GM12878 (cell line): ENCODE data around the gene RAF1. TPM values are rescaled to one million over a fixed set of nuclear protein-coding genes. Genes with fewer than 3 reads are reported as not detected.

Experiments
- ATAC-seq: fragments of 200-7000 bp; cut with Tn5 transposase; 3 replicates; pipeline ENCODE4 v1.9.1; 2020; ENCODE audit warnings: mild to moderate bottlenecking, moderate library complexity
- BruUV-seq: library from RNA; stranded (reverse); fragments of 400-500 nt; replicated peaks from 2 replicates; lab custom pipeline; 2021; lab: Mats Ljungman, UMichigan
- CTCF ChIA-PET: fragments of 300-600 bp; sonication (Branson Sonifier 250); formaldehyde crosslinking; extraction: SDS; loops from one replicate; lab custom pipeline; 2021; ENCODE audit warnings: inconsistent platforms; lab: Yijun Ruan, JAX
- POLR2A ChIA-PET: fragments of 350-600 bp; formaldehyde crosslinking; extraction: SDS; loops from one replicate; lab custom pipeline; 2021; ENCODE audit warnings: inconsistent platforms; lab: Charles Lee
- RAD21 ChIA-PET: fragments of 300-600 bp; sonication (Branson Sonifier 250); formaldehyde crosslinking; loops from one replicate; lab custom pipeline; 2023; ENCODE audit warnings: antibody characterized with exemption; ENCODE audit not compliant: unreplicated experiment; lab: Charles Lee
- SMC1A ChIA-PET: fragments of 300-600 bp; sonication (Branson Sonifier 250); formaldehyde crosslinking; loops from one replicate; lab custom pipeline; 2023; ENCODE audit not compliant: unreplicated experiment, uncharacterized antibody; lab: Charles Lee
- DNase-seq: peaks from one replicate; pipeline ENCODE4 v3.0.0-alpha.2; 2011; ENCODE audit warnings: low read depth, low spot score
- FAIRE-seq: peaks from 3 replicates; lab custom pipeline; 2011; peaks lifted over from hg19 to GRCh38; lab: Jason Lieb, UNC
- H2AFZ ChIP-seq: 2 replicates; pipeline ENCODE4 v1.6.0; 2011; ENCODE audit warnings: low read depth, low read length, control low read depth; ENCODE audit not compliant: control insufficient read depth
- H3K27ac ChIP-seq: 2 replicates; pipeline ENCODE4 v1.5.1; 2011; ENCODE audit warnings: control low read depth; ENCODE audit not compliant: control insufficient read depth, insufficient read depth
- H3K27me3 ChIP-seq, 2 experiments: replicated peaks in 1 of 2; 2 replicates each; pipeline versions ENCODE4 v1.6.0 to v1.6.1; 2011; ENCODE audit warnings: low read length in 1 of 2; ENCODE audit not compliant: control insufficient read depth in 2 of 2, insufficient read depth in 2 of 2
- H3K36me3 ChIP-seq, 2 experiments: 2 replicates each; pipeline ENCODE4 v1.5.1; 2011; ENCODE audit warnings: low read length in 1 of 2; ENCODE audit not compliant: control insufficient read depth in 2 of 2, insufficient read depth in 2 of 2
- H3K4me1 ChIP-seq: 2 replicates; pipeline ENCODE4 v1.6.1; 2011; ENCODE audit warnings: mild to moderate bottlenecking, low read length, moderate library complexity, mixed read lengths; ENCODE audit not compliant: control insufficient read depth, insufficient read depth
- H3K4me2 ChIP-seq: 2 replicates; pipeline ENCODE4 v1.6.0; 2011; ENCODE audit warnings: control low read depth; ENCODE audit not compliant: control insufficient read depth, insufficient read depth
- H3K4me3 ChIP-seq: fragments of 200-600 bp; sonication (generic); 2 replicates; pipeline ENCODE4 v1.5.1; 2016
- H3K79me2 ChIP-seq: 2 replicates; pipeline ENCODE4 v1.6.0; 2011; ENCODE audit warnings: low read length; ENCODE audit not compliant: control insufficient read depth, insufficient read depth
- H3K9ac ChIP-seq: 2 replicates; pipeline ENCODE4 v1.8.0; 2011; ENCODE audit warnings: low read length, control low read depth, mixed read lengths; ENCODE audit not compliant: control insufficient read depth, insufficient read depth
- H3K9me3 ChIP-seq: replicated peaks from 3 replicates; pipeline ENCODE4 v1.5.1; 2011; ENCODE audit warnings: mild to moderate bottlenecking, low read length; ENCODE audit not compliant: control insufficient read depth, insufficient read depth
- H4K20me1 ChIP-seq: 2 replicates; pipeline ENCODE4 v1.6.0; 2011; ENCODE audit not compliant: control insufficient read depth, insufficient read depth
- CBX3 ChIP-seq: fragments of 200-600 bp; sonication (generic); IDR thresholded peaks from 2 replicates; pipeline ENCODE4 v1.6.1; 2016; ENCODE audit warnings: low read depth, borderline replicate concordance
- CHD2 ChIP-seq: IDR thresholded peaks from 2 replicates; pipeline ENCODE4 v1.6.1; 2011; ENCODE audit warnings: low read depth, low read length, improper control_type of control experiment, borderline replicate concordance
- CREB1 ChIP-seq: IDR thresholded peaks from 2 replicates; pipeline ENCODE4 v1.6.1; 2012; ENCODE audit warnings: low read depth, mild to moderate bottlenecking, inconsistent platforms
- EGR1 ChIP-seq, 2 experiments: IDR thresholded peaks; 1 replicate in 1 of 2; 2 replicates in 1 of 2; pipeline ENCODE4 v1.6.1; 2011 to 2012; ENCODE audit warnings: low read depth in 2 of 2, low read length in 2 of 2, borderline replicate concordance in 1 of 2, mild to moderate bottlenecking in 1 of 2, moderate library complexity in 1 of 2
- EP300 ChIP-seq, 2 experiments: fragments of 150-350 bp in 1 of 2; IDR thresholded peaks; 2 replicates each; pipeline ENCODE4 v1.6.1; 2011 to 2012; ENCODE audit warnings: low read depth in 2 of 2, low read length in 2 of 2, borderline replicate concordance in 1 of 2, improper control_type of control experiment in 1 of 2, inconsistent platforms in 1 of 2; ENCODE audit not compliant: control insufficient read depth in 1 of 2
- FOXM1 ChIP-seq: IDR thresholded peaks from 2 replicates; pipeline ENCODE4 v1.6.1; 2012; ENCODE audit warnings: low read depth, mild to moderate bottlenecking, inconsistent platforms, low read length, moderate library complexity
- REST ChIP-seq: IDR thresholded peaks from 2 replicates; pipeline ENCODE4 v1.6.1; 2012; ENCODE audit warnings: mild to moderate bottlenecking, low read depth, low read length
- RFX5 ChIP-seq: IDR thresholded peaks from 2 replicates; pipeline ENCODE4 v1.6.1; 2011; ENCODE audit warnings: low read depth, low read length, improper control_type of control experiment
- SIN3A ChIP-seq: IDR thresholded peaks from 2 replicates; pipeline ENCODE4 v1.6.1; 2012; ENCODE audit warnings: low read depth, low read length, improper control_type of control experiment
- SMAD1 ChIP-seq: fragments of 450-650 bp; IDR thresholded peaks from 2 replicates; pipeline ENCODE4 v1.6.1; 2018; ENCODE audit warnings: mild to moderate bottlenecking, low read depth; ENCODE audit not compliant: partially characterized antibody
- SREBF2 ChIP-seq: IDR thresholded peaks from 2 replicates; pipeline ENCODE4 v1.6.1; 2012; ENCODE audit warnings: mild to moderate bottlenecking, low read length
- TBL1XR1 ChIP-seq: IDR thresholded peaks from 2 replicates; pipeline ENCODE4 v1.6.1; 2012; ENCODE audit warnings: low read depth, low read length, improper control_type of control experiment
- ZNF592 ChIP-seq: fragments of 450-650 bp; IDR thresholded peaks from 2 replicates; pipeline ENCODE4 v1.6.1; 2017; ENCODE audit warnings: mild to moderate bottlenecking, moderate library complexity
- ZSCAN29 ChIP-seq: fragments of 450-650 bp; IDR thresholded peaks from 2 replicates; pipeline ENCODE4 v1.6.1; 2017; ENCODE audit warnings: mild to moderate bottlenecking, moderate library complexity
- WGBS: methylation state at CpG from one replicate; pipeline ENCODE4 v1.1.6; 2016; ENCODE audit warnings: low lambda C conversion rate; ENCODE audit not compliant: insufficient replicate concordance, insufficient coverage; ENCODE audit errors: missing lambda C conversion rate; 5-methylcytosine and 5-hydroxymethylcytosine counted together
- in situ Hi-C: fragments of 300-500 bp; cut with MboI; formaldehyde crosslinking; loops from 9 replicates; pipeline ENCODE4 v1.14.3; 2018; ENCODE audit warnings: mixed read lengths
- intact Hi-C: fragments of 100-400 bp; cut with micrococcal nuclease; formaldehyde crosslinking; loops from one replicate; pipeline ENCODE4 v1.14.2; 2022; ENCODE audit not compliant: unreplicated experiment
- polyA plus RNA-seq, 11 experiments: library from polyadenylated mRNA; depleted of rRNA in 4 of 11; unstranded in 6 of 11; stranded (reverse) in 5 of 11; fragments of >200 nt; fragmentation: Nextera tagmentation in 4 of 11; fragmentation: Illumina TruSeq in 1 of 11; extraction: Ambion mirVana in 4 of 11; extraction: Trizol in 1 of 11; gene quantifications; 1 replicate in 1 of 11; 2 replicates in 10 of 11; pipeline versions ENCODE4 v1.2.1 to v1.2.3, GENCODE V29; 2011 to 2016; ENCODE audit warnings: inconsistent platforms in 2 of 11, missing spikeins in 2 of 11, low read depth in 1 of 11
- total RNA-seq, 4 experiments: library from RNA; depleted of rRNA in 3 of 4; stranded (reverse); fragments of >200 nt in 3 of 4; fragmentation: Illumina TruSeq in 1 of 4; extraction: Trizol in 1 of 4; gene quantifications; 2 replicates each; pipeline versions ENCODE4 v1.2.1 to v1.2.3, GENCODE V29; 2013 to 2021

RAF1 gene
- total and polyA plus RNA-seq, 10 of the 15 experiments (the other 5 are each of a cell fraction or from before 2014, with no cell fraction given): 20.4 to 151 (median 77.8) TPM

GRCh38 chr3:12709334-12709733, 45.4 kb upstream of the RAF1 start:
- H3K4me1 ChIP-seq: no peaks in the 10 kb centered on the region
- in situ Hi-C loops: loop anchor here (25.0 kb wide), 1 partner anchor 572 kb away; no protein-coding TSS in a partner anchor
- no peak overlapping the region for H2AFZ ChIP-seq
- H4K20me1 ChIP-seq: no peaks in the 10 kb centered on the region; the same call in 1 of the 2 replicates
- 2% methylated on average over 3 of the region's 3 CpGs for WGBS
- intact Hi-C loops: no loop called here
- CTCF ChIA-PET: interaction anchor here (0.8 to 1.7 kb wide), 3 partner anchors 11 to 225 kb away, joined by 4 to 7 read pairs (median 4); partner anchors contain the start of gene TSEN2
- H3K79me2 ChIP-seq: no peaks in the 10 kb centered on the region
- no peaks in the 10 kb centered on the region; a peak in 1 of 4 replicates for H3K27me3 ChIP-seq
- ATAC-seq (no peak), FAIRE-seq (no peak), DNase-seq (no peak)
- no peak overlapping the region for H3K9ac ChIP-seq
- no TSS peak for BruUV-seq
- no peaks in the 10 kb centered on the region for H3K36me3 ChIP-seq
- POLR2A ChIA-PET: no interaction called here
- H3K4me3 ChIP-seq: no peak overlapping the region
- H3K4me2 ChIP-seq: no peak overlapping the region
- H3K27ac ChIP-seq: no peak overlapping the region
- no peaks in the 10 kb centered on the region for H3K9me3 ChIP-seq
- SMC1A ChIA-PET: interaction anchor here (0.6 to 1.0 kb wide), 2 partner anchors 52 to 96 kb away, joined by 3 to 6 read pairs; no protein-coding TSS in a partner anchor
- RAD21 ChIA-PET: no interaction called here
- no peak for TF ChIP-seq SMAD1
- no peak for TF ChIP-seq ZSCAN29
- no peak for TF ChIP-seq EGR1 (IDR thresholded peaks at IDR 0.05; ENCODE audit: borderline replicate concordance in 1 of 2, low read depth in 2 of 2, low read length in 2 of 2)
- TF ChIP-seq RFX5: no peak
- TF ChIP-seq SREBF2: no peak
- TF ChIP-seq SIN3A: no peak
- no peak for TF ChIP-seq CHD2
- TF ChIP-seq FOXM1: no peak
- TF ChIP-seq CREB1: no peak
- TF ChIP-seq TBL1XR1: no peak
- TF ChIP-seq CBX3: no peak
- no peak for TF ChIP-seq ZNF592
- no peak for TF ChIP-seq REST
- no peak for TF ChIP-seq EP300 (IDR thresholded peaks at IDR 0.05; ENCODE audit: borderline replicate concordance in 1 of 2, control insufficient read depth in 1 of 2, low read depth in 2 of 2, low read length in 2 of 2)
